ENCODE data around the gene SETD2. TPM values are rescaled to one million over a fixed set of nuclear protein-coding genes. Genes with fewer than 3 reads are reported as not detected.

Gene SETD2
- total RNA-seq, 1 experiment from 2014 or later, result 60.8 TPM

- no peaks in the 10 kb centered on the region for H3K9me3 ChIP-seq (ENCODE audit: control insufficient read depth, low read depth, low read length)
- no peak overlapping the region for H3K56ac ChIP-seq (ENCODE audit: insufficient read length, low read depth, low read length)
- peaks cover 8 to 20% (median 11%) of the 10 kb centered on the region in 3 experiments; a peak in 5 of 7 replicates for H3K36me3 Mint-ChIP-seq (ENCODE audit: insufficient read depth in 1 of 3, low read depth in 3 of 3)
- no peaks in the 10 kb centered on the region for H3K27me3 Mint-ChIP-seq (ENCODE audit: low read depth)
- no peak overlapping the region; a peak in 1 of 5 replicates for H3K4me3 Mint-ChIP-seq
- no peak overlapping the region for H3K9ac ChIP-seq (ENCODE audit: extremely low read depth, insufficient read length, low read length)
- H2BK120ac ChIP-seq (ENCODE audit: low read depth, low read length, poor library complexity, severe bottlenecking), result no peak overlapping the region
- no peak overlapping the region; a peak in 1 of 7 replicates for H3K27ac Mint-ChIP-seq
- WGBS (ENCODE audit: extremely low coverage, insufficient read length, low lambda C conversion rate), result no CpG with 5 or more reads among the region's 5 CpGs
- no peak overlapping the region for H3K14ac ChIP-seq (ENCODE audit: insufficient read depth, low read length)
- no peaks in the 10 kb centered on the region for H3K9me3 Mint-ChIP-seq
- no peak overlapping the region for H4K5ac ChIP-seq (ENCODE audit: insufficient read length, low read depth, low read length)
- H4K91ac ChIP-seq (ENCODE audit: insufficient read length, low read depth, low read length), result no peak overlapping the region
- H2BK5ac ChIP-seq (ENCODE audit: insufficient read length, low read length), result no peak overlapping the region
- no peak overlapping the region for H2BK15ac ChIP-seq (ENCODE audit: low read depth, low read length)
- no peak overlapping the region for H3T11ph ChIP-seq (ENCODE audit: low read length)
- TF ChIP-seq, protein P1, sequence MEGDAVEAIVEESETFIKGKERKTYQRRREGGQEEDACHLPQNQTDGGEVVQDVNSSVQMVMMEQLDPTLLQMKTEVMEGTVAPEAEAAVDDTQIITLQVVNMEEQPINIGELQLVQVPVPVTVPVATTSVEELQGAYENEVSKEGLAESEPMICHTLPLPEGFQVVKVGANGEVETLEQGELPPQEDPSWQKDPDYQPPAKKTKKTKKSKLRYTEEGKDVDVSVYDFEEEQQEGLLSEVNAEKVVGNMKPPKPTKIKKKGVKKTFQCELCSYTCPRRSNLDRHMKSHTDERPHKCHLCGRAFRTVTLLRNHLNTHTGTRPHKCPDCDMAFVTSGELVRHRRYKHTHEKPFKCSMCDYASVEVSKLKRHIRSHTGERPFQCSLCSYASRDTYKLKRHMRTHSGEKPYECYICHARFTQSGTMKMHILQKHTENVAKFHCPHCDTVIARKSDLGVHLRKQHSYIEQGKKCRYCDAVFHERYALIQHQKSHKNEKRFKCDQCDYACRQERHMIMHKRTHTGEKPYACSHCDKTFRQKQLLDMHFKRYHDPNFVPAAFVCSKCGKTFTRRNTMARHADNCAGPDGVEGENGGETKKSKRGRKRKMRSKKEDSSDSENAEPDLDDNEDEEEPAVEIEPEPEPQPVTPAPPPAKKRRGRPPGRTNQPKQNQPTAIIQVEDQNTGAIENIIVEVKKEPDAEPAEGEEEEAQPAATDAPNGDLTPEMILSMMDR (conservative IDR thresholded peaks at IDR 0.05), result no peak
- H4K8ac ChIP-seq (replicated peaks; ENCODE audit: insufficient read length, low read depth, low read length), result no peak overlapping the region
- H3K27ac ChIP-seq (ENCODE audit: insufficient read length, low read depth, low read length), result no peak overlapping the region
- no peak overlapping the region for H3K4me2 ChIP-seq (ENCODE audit: insufficient read depth, insufficient read length, low read length)
- H3K79me1 ChIP-seq (ENCODE audit: insufficient read depth, low read depth, low read length, poor library complexity, severe bottlenecking), result no peaks in the 10 kb centered on the region
- no peak overlapping the region for H2AFZ ChIP-seq (ENCODE audit: low read length)
- DNase-seq, result no peak
- H3K4me1 ChIP-seq (ENCODE audit: insufficient read depth, low read length), result no peaks in the 10 kb centered on the region
- no peak overlapping the region for H2BK12ac ChIP-seq (ENCODE audit: insufficient read length, low read depth, low read length)
- no peak overlapping the region for H3K23ac ChIP-seq (ENCODE audit: insufficient read length, low read depth, low read length)
- H3K23me2 ChIP-seq (ENCODE audit: insufficient read length, low read depth, low read length, poor library complexity, severe bottlenecking), result peaks cover 4% of the 10 kb centered on the region
- H3K18ac ChIP-seq (ENCODE audit: insufficient read length, low read depth, low read length), result no peak overlapping the region
- H3K4ac ChIP-seq (ENCODE audit: low read depth, low read length), result no peak overlapping the region
- H3K4me1 Mint-ChIP-seq, result peaks cover 16 to 18% of the 10 kb centered on the region in 2 experiments
- H3K27me3 ChIP-seq (ENCODE audit: insufficient read depth, low read length), result no peaks in the 10 kb centered on the region
- no peaks in the 10 kb centered on the region for H3K79me2 ChIP-seq (ENCODE audit: insufficient read depth, low read length)
- no peaks in the 10 kb centered on the region for H4K20me1 ChIP-seq (ENCODE audit: control insufficient read depth, insufficient read depth, insufficient read length)
- no peak overlapping the region for H2AK5ac ChIP-seq (ENCODE audit: insufficient read length, low read length)
- H2BK20ac ChIP-seq (ENCODE audit: low read depth, low read length, poor library complexity, severe bottlenecking), result no peak overlapping the region
Observed at GRCh38 chr3:47010910-47011309, 153.0 kb downstream of the SETD2 start.

Data from H9 (cell line).